ENCODE data around the gene SRC.

DNA sequence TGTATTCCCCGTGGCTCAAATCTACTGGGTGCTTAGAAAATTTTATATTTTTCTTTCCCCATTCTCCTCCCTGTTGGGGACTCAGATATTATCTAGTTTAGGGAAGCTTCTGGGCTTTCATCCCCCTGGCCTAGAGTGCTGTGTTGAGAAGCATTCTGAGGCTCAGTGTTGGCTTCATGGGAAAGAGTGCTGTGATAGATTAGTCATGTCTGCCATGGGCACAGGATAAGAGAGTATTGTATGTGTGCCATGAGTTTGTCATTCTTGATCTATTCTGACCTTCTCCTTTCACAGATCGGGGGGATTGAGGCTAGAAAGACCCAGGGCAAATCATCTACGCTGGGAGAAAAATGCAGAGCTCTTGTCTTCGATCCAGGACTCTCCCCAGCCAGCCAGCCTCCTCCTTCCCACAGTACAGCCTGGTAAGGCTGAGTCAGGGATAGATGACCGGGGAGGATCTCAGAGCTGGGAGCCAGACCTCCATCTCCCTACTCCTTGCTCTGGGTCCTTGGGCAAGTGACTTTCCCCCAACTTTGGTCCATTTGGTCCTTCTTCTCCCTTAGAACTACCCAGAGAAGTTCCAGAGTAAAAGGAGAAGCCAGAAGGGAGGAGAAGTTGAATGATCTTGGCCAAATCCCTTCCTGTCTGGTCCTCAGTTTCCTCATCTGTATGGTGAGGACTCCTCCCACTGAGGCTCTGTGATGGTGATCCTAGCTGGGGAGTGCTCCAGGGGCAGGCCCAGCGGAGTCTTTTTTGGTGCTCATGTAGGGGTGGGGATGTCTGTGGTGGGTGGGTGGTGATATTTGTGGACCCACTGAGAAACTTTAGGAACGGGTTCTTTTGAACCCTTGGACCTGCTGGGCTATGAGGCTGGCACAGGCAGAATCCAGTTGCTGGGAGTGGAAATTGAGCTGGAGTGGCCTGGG, 5.0 kb downstream of the SRC start:
- TF ChIP-seq, protein P1, sequence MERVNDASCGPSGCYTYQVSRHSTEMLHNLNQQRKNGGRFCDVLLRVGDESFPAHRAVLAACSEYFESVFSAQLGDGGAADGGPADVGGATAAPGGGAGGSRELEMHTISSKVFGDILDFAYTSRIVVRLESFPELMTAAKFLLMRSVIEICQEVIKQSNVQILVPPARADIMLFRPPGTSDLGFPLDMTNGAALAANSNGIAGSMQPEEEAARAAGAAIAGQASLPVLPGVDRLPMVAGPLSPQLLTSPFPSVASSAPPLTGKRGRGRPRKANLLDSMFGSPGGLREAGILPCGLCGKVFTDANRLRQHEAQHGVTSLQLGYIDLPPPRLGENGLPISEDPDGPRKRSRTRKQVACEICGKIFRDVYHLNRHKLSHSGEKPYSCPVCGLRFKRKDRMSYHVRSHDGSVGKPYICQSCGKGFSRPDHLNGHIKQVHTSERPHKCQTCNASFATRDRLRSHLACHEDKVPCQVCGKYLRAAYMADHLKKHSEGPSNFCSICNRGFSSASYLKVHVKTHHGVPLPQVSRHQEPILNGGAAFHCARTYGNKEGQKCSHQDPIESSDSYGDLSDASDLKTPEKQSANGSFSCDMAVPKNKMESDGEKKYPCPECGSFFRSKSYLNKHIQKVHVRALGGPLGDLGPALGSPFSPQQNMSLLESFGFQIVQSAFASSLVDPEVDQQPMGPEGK (CRISPR knock-in tag; IDR thresholded peaks at IDR 0.05; ENCODE audit: borderline replicate concordance), result no peak
- TF ChIP-seq PPARA (CRISPR knock-in tag; IDR thresholded peaks at IDR 0.05; ENCODE audit: borderline replicate concordance), result no peak
- no peak for TF ChIP-seq RARB (CRISPR knock-in tag; IDR thresholded peaks at IDR 0.05)
- no peak for TF ChIP-seq CREB5 (CRISPR knock-in tag; IDR thresholded peaks at IDR 0.05; ENCODE audit: low read depth)
- TF ChIP-seq ZFP3 (CRISPR knock-in tag; IDR thresholded peaks at IDR 0.05), result no peak
- TF ChIP-seq ARNTL (CRISPR knock-in tag; IDR thresholded peaks at IDR 0.05; ENCODE audit: borderline replicate concordance, low read depth), result no peak
- TF ChIP-seq ZFP30 (CRISPR knock-in tag; IDR thresholded peaks at IDR 0.05), result no peak
- TF ChIP-seq, protein P2, sequence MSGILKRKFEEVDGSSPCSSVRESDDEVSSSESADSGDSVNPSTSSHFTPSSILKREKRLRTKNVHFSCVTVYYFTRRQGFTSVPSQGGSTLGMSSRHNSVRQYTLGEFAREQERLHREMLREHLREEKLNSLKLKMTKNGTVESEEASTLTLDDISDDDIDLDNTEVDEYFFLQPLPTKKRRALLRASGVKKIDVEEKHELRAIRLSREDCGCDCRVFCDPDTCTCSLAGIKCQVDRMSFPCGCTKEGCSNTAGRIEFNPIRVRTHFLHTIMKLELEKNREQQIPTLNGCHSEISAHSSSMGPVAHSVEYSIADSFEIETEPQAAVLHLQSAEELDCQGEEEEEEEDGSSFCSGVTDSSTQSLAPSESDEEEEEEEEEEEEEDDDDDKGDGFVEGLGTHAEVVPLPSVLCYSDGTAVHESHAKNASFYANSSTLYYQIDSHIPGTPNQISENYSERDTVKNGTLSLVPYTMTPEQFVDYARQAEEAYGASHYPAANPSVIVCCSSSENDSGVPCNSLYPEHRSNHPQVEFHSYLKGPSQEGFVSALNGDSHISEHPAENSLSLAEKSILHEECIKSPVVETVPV (CRISPR knock-in tag; IDR thresholded peaks at IDR 0.05), result no peak
- TF ChIP-seq ZNF70 (CRISPR knock-in tag; IDR thresholded peaks at IDR 0.05), result no peak
- TF ChIP-seq ISL1 (CRISPR knock-in tag; IDR thresholded peaks at IDR 0.05), result no peak
- no peak for TF ChIP-seq TOX (CRISPR knock-in tag; IDR thresholded peaks at IDR 0.05; ENCODE audit: borderline replicate concordance)
